Measurements from ENCODE around the gene DPYSL5.

DNA sequence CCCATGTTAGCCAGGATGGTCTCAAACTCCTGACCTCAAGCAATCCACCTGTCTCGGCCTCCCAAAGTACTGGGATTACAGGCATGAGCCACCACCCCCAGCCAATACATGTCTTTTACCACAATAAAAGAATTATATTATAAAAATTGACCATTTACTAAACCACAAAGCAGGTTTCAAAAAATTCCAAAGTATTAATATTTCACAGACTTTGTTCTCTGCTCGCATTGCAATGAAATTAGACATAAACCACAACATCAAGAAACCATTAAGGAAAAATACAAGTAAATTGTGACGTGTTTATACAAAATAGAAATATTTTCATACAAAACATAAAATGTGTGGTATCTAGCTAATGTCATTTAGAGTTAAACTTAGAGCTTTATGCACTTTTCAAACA, 109.1 kb downstream of the DPYSL5 start:
- no peak for TF ChIP-seq CTCF (conservative IDR thresholded peaks at IDR 0.05; ENCODE audit: low read length)
- TF ChIP-seq EZH2phosphoT487 (IDR thresholded peaks at IDR 0.05; ENCODE audit: borderline replicate concordance): no peak
